HCT116 (cell line): Measurements from ENCODE around the gene RBKS. TPM values are rescaled to one million over a fixed set of nuclear protein-coding genes. Genes with fewer than 3 reads are reported as not detected.

Source experiments
- ATAC-seq: fragments of 200-7000 bp; cut with Tn5 transposase; 2 replicates; pipeline ENCODE4 v1.9.1; 2020; ENCODE audit warnings: mild to moderate bottlenecking, moderate library complexity
- BruUV-seq: library from RNA; stranded (reverse); fragments of 400-500 nt; replicated peaks from 2 replicates; lab custom pipeline; 2021; lab: Mats Ljungman, UMichigan
- CTCF ChIA-PET: fragments of 300-600 bp; sonication (Branson Sonifier 250); formaldehyde crosslinking; loops from one replicate; lab custom pipeline; 2021; ENCODE audit warnings: antibody characterized with exemption; lab: Charles Lee
- POLR2A ChIA-PET: fragments of 300-600, 350-600 bp; sonication (Branson Sonifier 250); formaldehyde crosslinking; loops from one replicate; lab custom pipeline; 2021; ENCODE audit warnings: antibody characterized with exemption; lab: Charles Lee
- RAD21 ChIA-PET, 2 experiments: fragments of 300-600 bp; sonication (Branson Sonifier 250); formaldehyde crosslinking; loops; one replicate each; lab custom pipeline; 2023; ENCODE audit warnings: low total read pairs in 2 of 2; ENCODE audit not compliant: uncharacterized antibody in 2 of 2, unreplicated experiment in 2 of 2, low non-redundant PET in 1 of 2; lab: Charles Lee
- DNase-seq: peaks from one replicate; pipeline ENCODE4 v3.0.0-alpha.2; 2010; ENCODE audit warnings: low read depth, low spot score
- H2AFZ ChIP-seq: fragments of 200-600 bp; shearing (Covaris generic), sonication (generic); 2 replicates; pipeline ENCODE4 v1.6.1; 2017; ENCODE audit warnings: low read depth, mixed run types, mixed read lengths, antibody characterized with exemption, low read length; ENCODE audit not compliant: poor library complexity, severe bottlenecking
- H3K27ac ChIP-seq: 2 replicates; pipeline ENCODE4 v1.5.1; 2012; ENCODE audit warnings: low read depth, low read length
- H3K27me3 ChIP-seq: fragments of 200-600 bp; sonication (generic); 2 replicates; pipeline ENCODE4 v1.6.1; 2016; ENCODE audit warnings: mixed run types, low read length, mixed read lengths; ENCODE audit not compliant: insufficient read depth
- H3K36me3 ChIP-seq, 2 experiments: fragments of 200-500 bp in 1 of 2; fragments of 200-600 bp in 1 of 2; sonication (Bioruptor generic) in 1 of 2; sonication (generic) in 1 of 2; 2 replicates each; pipeline versions ENCODE4 v1.5.1 to v1.6.1; 2014 to 2016; ENCODE audit warnings: low read length in 2 of 2, inconsistent platforms in 1 of 2, mixed read lengths in 1 of 2, mixed run types in 1 of 2; ENCODE audit not compliant: insufficient read depth in 2 of 2, control insufficient read depth in 1 of 2
- H3K4me1 ChIP-seq, 2 experiments: fragments of 200-600 bp in 1 of 2; sonication (generic) in 1 of 2; 2 replicates each; pipeline versions ENCODE4 v1.5.1 to v1.6.1; 2012 to 2017; ENCODE audit warnings: low read length in 2 of 2, inconsistent platforms in 1 of 2, mild to moderate bottlenecking in 1 of 2, mixed read lengths in 1 of 2, mixed run types in 1 of 2, moderate library complexity in 1 of 2; ENCODE audit not compliant: insufficient read depth in 2 of 2, control insufficient read depth in 1 of 2
- H3K4me2 ChIP-seq: fragments of 200-600 bp; sonication (generic); 2 replicates; pipeline ENCODE4 v1.6.1; 2017; ENCODE audit warnings: mixed run types, low read length, mixed read lengths
- H3K4me3 ChIP-seq, 2 experiments: fragments of 200-600 bp in 1 of 2; sonication (generic) in 1 of 2; replicated peaks in 1 of 2; 2 replicates each; pipeline ENCODE4 v1.5.1; 2011 to 2016; ENCODE audit warnings: low read length in 2 of 2, control low read depth in 1 of 2, low read depth in 1 of 2, mild to moderate bottlenecking in 1 of 2, mixed read lengths in 1 of 2, mixed run types in 1 of 2
- H3K79me2 ChIP-seq: fragments of 200-600 bp; sonication (generic); 2 replicates; pipeline ENCODE4 v1.6.1; 2017; ENCODE audit warnings: mild to moderate bottlenecking, mixed run types, low read length, moderate library complexity, mixed read lengths; ENCODE audit not compliant: insufficient read depth
- H3K9ac ChIP-seq: fragments of 200-600 bp; sonication (generic); 2 replicates; pipeline ENCODE4 v1.6.1; 2016; ENCODE audit warnings: low read length, mixed read lengths
- H3K9me2 ChIP-seq: fragments of 200-600 bp; sonication (generic), shearing (Covaris generic); 2 replicates; pipeline ENCODE4 v1.6.1; 2017; ENCODE audit warnings: mixed run types, mild to moderate bottlenecking, moderate library complexity; ENCODE audit not compliant: insufficient read depth
- H3K9me3 ChIP-seq, 2 experiments: fragments of 200-500 bp in 1 of 2; fragments of 200-600 bp in 1 of 2; sonication (Bioruptor generic) in 1 of 2; sonication (generic) in 1 of 2; 2 replicates each; pipeline ENCODE4 v1.6.1; 2014 to 2017; ENCODE audit warnings: low read length in 2 of 2, mixed read lengths in 2 of 2, inconsistent platforms in 1 of 2, low read depth in 1 of 2, mild to moderate bottlenecking in 1 of 2, mixed run types in 1 of 2, moderate library complexity in 1 of 2; ENCODE audit not compliant: control insufficient read depth in 1 of 2, insufficient read depth in 1 of 2
- H4K20me1 ChIP-seq: fragments of 200-600 bp; sonication (generic), shearing (Covaris generic); 2 replicates; pipeline ENCODE4 v1.6.1; 2017; ENCODE audit warnings: mixed run types, mild to moderate bottlenecking, moderate library complexity; ENCODE audit not compliant: insufficient read depth
- EGR1 ChIP-seq: IDR thresholded peaks from 2 replicates; pipeline ENCODE4 v1.6.1; 2012; ENCODE audit warnings: low read depth
- EZH2 ChIP-seq: fragments of 200-600 bp; sonication (generic); IDR thresholded peaks from 2 replicates; pipeline ENCODE4 v1.6.1; 2017; ENCODE audit warnings: antibody characterized with exemption, mixed run types
- EZH2phosphoT487 ChIP-seq: fragments of 200-600 bp; IDR thresholded peaks from 2 replicates; pipeline ENCODE4 v1.6.1; 2018; ENCODE audit warnings: antibody characterized with exemption, borderline replicate concordance
- FOSL1 ChIP-seq: IDR thresholded peaks from 2 replicates; pipeline ENCODE4 v1.6.1; 2012; ENCODE audit warnings: low read depth
- JUND ChIP-seq: IDR thresholded peaks from 2 replicates; pipeline ENCODE4 v1.6.1; 2012
- POLR2A ChIP-seq: IDR thresholded peaks from 2 replicates; pipeline ENCODE4 v1.7.0; 2011; ENCODE audit warnings: borderline replicate concordance; ENCODE audit not compliant: insufficient read depth, insufficient read length; ENCODE audit errors: extremely low read depth
- POLR2AphosphoS5 ChIP-seq: IDR thresholded peaks from 2 replicates; pipeline ENCODE4 v1.6.1; 2011; ENCODE audit warnings: mild to moderate bottlenecking, low read depth, low read length, moderate library complexity
- RAD21 ChIP-seq: IDR thresholded peaks from 2 replicates; pipeline ENCODE4 v1.6.1; 2012; ENCODE audit warnings: low read depth, mild to moderate bottlenecking
- SIN3A ChIP-seq: IDR thresholded peaks from 2 replicates; pipeline ENCODE4 v1.6.1; 2012; ENCODE audit warnings: low read depth
- SRF ChIP-seq: IDR thresholded peaks from 2 replicates; pipeline ENCODE4 v1.6.1; 2012; ENCODE audit warnings: low read depth
- YY1 ChIP-seq: IDR thresholded peaks from 2 replicates; pipeline ENCODE4 v1.6.1; 2011; ENCODE audit warnings: low read length, low read depth, moderate library complexity, mild to moderate bottlenecking; ENCODE audit not compliant: insufficient replicate concordance; ENCODE audit errors: extremely low read depth
- ZBTB33 ChIP-seq: IDR thresholded peaks from 2 replicates; pipeline ENCODE4 v1.6.1; 2011; ENCODE audit warnings: mild to moderate bottlenecking, low read length, moderate library complexity; ENCODE audit not compliant: insufficient replicate concordance; ENCODE audit errors: extremely low read depth
- ZFX ChIP-seq: fragments of 450-650 bp; IDR thresholded peaks from 2 replicates; pipeline ENCODE4 v1.6.1; 2017
- ZNF274 ChIP-seq: fragments of 200-500 bp; sonication (Bioruptor generic); IDR thresholded peaks from 2 replicates; pipeline ENCODE4 v1.6.1; 2014; ENCODE audit warnings: mild to moderate bottlenecking, low read depth, low read length, inconsistent platforms
- intact Hi-C: fragments of 100-400 bp; cut with micrococcal nuclease; formaldehyde crosslinking; loops from 2 replicates; pipeline ENCODE4 v1.10.0; 2022
- total RNA-seq: library from RNA; stranded (reverse); gene quantifications from one replicate; pipeline ENCODE4 v1.2.1, GENCODE V29; 2021; ENCODE audit not compliant: unreplicated experiment
- TF ChIP-seq, protein P1 (sequence below): IDR thresholded peaks from 2 replicates; pipeline ENCODE4 v1.6.1; 2012; ENCODE audit warnings: low read depth

Gene RBKS
- total RNA-seq, 1 experiment from 2014 or later: 2.4 TPM

DNA sequence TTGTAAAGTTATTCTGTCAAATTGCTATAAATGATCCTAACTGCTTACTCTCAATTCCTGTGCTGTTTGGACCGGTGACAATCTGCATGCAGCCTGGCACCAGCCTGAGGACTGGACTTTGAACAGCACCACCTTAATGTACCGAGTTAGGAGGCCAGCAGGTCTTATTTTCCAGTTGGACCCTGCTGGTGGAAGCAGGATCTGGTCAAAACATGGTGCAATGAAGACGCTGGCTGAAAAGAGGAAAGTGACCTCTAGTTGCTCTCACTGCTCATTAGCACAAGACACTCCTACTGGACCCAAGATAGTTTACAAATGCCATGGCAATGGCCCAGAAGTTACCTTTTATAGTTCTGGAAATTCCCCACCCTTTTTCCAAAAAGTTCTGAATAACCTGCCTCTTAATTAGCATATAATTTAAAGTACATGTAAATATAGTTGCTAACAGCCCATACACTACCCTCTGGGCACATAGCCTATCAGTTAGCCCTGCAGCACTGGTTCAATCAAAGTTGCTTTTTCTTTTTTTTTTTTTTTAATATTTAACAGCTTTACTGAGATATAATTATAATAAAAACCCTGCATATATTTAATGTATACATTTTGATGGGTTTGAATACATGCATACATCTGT lies 35.8 kb downstream of the RBKS start:
- POLR2A ChIA-PET: interaction anchor here (0.6 kb wide), 1 partner anchor 864 kb away, joined by 3 read pairs; no protein-coding TSS in a partner anchor
- no peak for TF ChIP-seq SIN3A
- TF ChIP-seq EGR1: no peak
- TF ChIP-seq ZFX: no peak
- TF ChIP-seq JUND: no peak
- TF ChIP-seq POLR2A: no peak
- TF ChIP-seq, protein P1, sequence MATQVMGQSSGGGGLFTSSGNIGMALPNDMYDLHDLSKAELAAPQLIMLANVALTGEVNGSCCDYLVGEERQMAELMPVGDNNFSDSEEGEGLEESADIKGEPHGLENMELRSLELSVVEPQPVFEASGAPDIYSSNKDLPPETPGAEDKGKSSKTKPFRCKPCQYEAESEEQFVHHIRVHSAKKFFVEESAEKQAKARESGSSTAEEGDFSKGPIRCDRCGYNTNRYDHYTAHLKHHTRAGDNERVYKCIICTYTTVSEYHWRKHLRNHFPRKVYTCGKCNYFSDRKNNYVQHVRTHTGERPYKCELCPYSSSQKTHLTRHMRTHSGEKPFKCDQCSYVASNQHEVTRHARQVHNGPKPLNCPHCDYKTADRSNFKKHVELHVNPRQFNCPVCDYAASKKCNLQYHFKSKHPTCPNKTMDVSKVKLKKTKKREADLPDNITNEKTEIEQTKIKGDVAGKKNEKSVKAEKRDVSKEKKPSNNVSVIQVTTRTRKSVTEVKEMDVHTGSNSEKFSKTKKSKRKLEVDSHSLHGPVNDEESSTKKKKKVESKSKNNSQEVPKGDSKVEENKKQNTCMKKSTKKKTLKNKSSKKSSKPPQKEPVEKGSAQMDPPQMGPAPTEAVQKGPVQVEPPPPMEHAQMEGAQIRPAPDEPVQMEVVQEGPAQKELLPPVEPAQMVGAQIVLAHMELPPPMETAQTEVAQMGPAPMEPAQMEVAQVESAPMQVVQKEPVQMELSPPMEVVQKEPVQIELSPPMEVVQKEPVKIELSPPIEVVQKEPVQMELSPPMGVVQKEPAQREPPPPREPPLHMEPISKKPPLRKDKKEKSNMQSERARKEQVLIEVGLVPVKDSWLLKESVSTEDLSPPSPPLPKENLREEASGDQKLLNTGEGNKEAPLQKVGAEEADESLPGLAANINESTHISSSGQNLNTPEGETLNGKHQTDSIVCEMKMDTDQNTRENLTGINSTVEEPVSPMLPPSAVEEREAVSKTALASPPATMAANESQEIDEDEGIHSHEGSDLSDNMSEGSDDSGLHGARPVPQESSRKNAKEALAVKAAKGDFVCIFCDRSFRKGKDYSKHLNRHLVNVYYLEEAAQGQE: no peak
- TF ChIP-seq FOSL1: no peak
- TF ChIP-seq ZBTB33: no peak
- no peak for TF ChIP-seq ZNF274
- TF ChIP-seq EZH2: no peak
- TF ChIP-seq YY1: no peak
- TF ChIP-seq EZH2phosphoT487: no peak
- TF ChIP-seq RAD21: no peak
- no peak for TF ChIP-seq POLR2AphosphoS5
- no peak for TF ChIP-seq SRF
- TF ChIP-seq, all 23 proteins: peak for 0
- H3K36me3 ChIP-seq: no peaks in the 10 kb centered on the region

More for the DNA sequence above, 35.8 kb downstream of the RBKS start:
- no peak for DNase-seq
- ChIA-PET RAD21 (no interaction called here), CTCF (no interaction called here)
- 0 out of 4 replicates have a peak, but pooled peaks cover 0 to 5% of the 10 kb centered on the region in 2 experiments for H3K9me3 ChIP-seq
- no peak overlapping the region for H2AFZ ChIP-seq
- no peaks in the 10 kb centered on the region for H4K20me1 ChIP-seq
- intact Hi-C loops: no loop called here
- H3K27me3 ChIP-seq: no peaks in the 10 kb centered on the region
- no peaks in the 10 kb centered on the region for H3K9me2 ChIP-seq
- H3K79me2 ChIP-seq: no peaks in the 10 kb centered on the region
- H3K4me3 ChIP-seq: no peak overlapping the region
- ATAC-seq: no peak
- no peak overlapping the region for H3K4me2 ChIP-seq
- no TSS peak for BruUV-seq
- H3K9ac ChIP-seq: no peak overlapping the region
- H3K27ac ChIP-seq: no peak overlapping the region
- H3K4me1 ChIP-seq: peaks cover 0 to 3% of the 10 kb centered on the region in 2 experiments; a peak in 1 of 4 replicates
